DMS53 treated with DMSO at 0.1 percent for 48 hours (cell line): ENCODE measurements around the gene VAV2.
A peak's percentile ranks its signal among the peaks of the same experiment; 100 is the strongest.

Experiments used
- DNase-seq: peaks from one replicate; lab custom pipeline; 2025; ENCODE audit not compliant: unreplicated experiment; lab: John Stamatoyannopoulos, UW

The VAV2 gene

GRCh38 chr9:133737071-133737773 is 254.9 kb downstream of the VAV2 start:
- DNase-seq: peak; percentile 21

- no peak for DNase-seq
These were observed 256.2 kb downstream of the VAV2 start for GRCh38 chr9:133735931-133736330.

GRCh38 chr9:133735415-133735775 is 256.7 kb downstream of the VAV2 start:
- no peak for DNase-seq

DNA sequence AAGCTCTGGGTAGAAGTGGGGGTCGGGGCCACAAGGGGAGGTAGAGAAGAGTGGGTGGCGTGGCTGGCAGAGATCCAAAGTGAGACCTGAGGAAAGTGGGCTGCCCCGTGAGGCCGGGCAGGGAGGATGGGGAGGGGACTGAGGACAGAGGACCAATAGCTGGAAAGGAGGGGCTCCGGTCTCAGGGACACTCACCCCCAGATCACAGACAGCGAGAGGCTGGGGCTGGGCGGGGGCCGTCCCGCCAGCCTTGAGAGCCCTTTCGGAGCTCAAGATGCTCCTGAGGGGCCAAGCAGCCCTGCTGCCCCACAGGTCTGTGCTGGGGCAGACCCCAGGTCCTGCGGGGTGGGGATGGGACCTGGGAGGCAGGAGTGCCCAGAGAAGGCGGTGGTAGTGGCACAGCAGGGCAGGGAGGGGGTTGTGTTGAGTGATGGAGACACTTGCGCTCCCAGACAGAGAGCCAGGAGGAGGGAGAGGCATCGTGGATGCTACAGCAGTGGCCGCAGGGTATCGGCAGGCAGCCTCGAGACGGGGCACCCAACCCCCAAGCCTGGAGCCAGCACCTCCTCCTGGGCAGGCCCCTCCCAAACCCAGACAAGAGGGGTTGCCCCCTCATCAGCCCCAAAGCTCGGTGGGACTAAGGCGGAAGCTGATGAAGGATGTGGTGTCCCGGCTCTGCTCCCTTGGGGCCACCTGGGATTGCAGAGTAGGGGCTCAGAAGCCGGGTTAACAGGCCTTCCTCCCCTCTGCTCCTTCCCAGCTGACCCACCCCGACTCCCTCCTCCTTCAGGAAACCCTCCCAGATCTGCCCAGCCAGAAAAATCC is 257.3 kb downstream of the VAV2 start:
- DNase-seq: no peak

GRCh38 chr9:133733796-133734533 is 258.2 kb downstream of the VAV2 start:
- DNase-seq: no peak

GRCh38 chr9:133733421-133733795 is 258.7 kb downstream of the VAV2 start:
- no peak for DNase-seq

GRCh38 chr9:133732639-133733408 is 259.3 kb downstream of the VAV2 start:
- DNase-seq: no peak

DNA sequence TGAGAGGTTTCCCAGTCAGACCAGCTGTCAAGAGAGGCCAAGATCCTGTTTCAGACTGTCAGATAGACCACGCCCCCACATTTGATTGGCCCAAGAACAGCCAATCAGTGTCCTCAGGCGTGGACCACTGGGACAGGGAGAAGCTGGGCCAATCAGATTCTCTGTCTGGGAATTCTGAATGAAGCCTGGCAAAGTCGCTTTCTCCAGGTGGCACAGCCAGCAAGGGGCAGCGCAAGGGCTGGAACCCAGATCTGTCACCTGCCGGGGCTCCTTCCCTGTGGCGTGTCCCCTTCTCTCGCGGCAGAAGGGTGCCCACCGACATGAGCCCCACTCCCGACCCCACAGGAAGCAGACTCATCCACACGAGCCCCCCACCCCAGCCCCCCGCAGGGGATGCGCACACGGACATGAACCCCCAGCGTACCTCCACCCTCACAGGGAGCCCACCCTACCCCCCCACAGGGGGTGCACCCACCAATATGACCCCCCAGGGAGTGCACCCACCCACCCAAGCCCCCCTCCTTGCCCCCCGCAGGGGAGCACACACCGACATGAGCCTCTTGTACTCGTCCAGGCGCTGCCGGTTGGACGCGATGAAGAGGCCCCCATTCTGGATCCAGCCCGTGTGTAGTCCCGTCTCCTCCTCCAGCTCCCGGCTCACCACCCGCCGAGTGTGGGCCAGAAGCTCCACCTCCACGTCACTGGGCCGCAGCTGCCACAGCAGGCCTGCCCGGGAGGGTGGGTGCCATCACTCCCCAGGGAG is 260.1 kb downstream of the VAV2 start:
- peak; percentile 6 for DNase-seq

DNA sequence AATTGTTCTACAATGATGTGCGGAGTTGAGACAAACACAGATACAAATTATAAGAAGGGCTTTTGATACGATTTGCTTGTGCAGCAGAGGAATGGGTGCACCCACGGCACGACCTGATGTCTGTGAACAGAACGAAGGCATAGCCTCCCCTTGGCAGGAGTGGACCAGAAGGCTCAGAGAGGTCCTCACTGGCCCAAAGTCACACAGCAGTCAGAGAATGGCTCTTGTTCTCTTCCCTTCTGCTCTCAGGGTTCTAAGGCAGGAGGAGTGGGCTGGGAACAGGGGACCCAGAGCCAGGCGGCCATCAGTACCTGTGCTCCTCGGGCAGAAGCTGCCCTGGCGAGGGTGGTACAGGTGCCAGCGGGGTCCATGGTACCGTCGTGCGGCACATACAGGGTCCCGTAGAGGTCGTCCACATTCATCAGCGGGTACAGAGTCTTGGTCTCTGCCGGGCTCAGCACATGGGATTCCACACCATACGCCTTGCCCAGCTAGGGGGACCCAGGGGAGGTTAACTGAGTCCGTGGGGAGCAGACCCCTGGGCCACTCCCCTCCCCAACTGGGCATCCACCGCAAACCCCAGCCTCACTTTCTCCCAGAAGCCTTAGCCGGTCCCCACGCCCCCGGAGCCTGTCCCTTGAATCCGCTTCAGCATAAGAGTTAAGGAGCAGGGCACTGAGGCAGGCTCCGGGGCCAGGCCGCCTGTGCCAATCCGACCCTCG is 261.0 kb downstream of the VAV2 start:
- DNase-seq: no peak

GRCh38 chr9:133729617-133730281 is 262.4 kb downstream of the VAV2 start:
- DNase-seq: no peak

- DNase-seq: no peak
These were observed 263.1 kb downstream of the VAV2 start for GRCh38 chr9:133728856-133729616.

- DNase-seq: no peak
These were observed 264.2 kb downstream of the VAV2 start for GRCh38 chr9:133727876-133728441.

- no peak for DNase-seq
These were observed 264.7 kb downstream of the VAV2 start for GRCh38 chr9:133727277-133727875.

GRCh38 chr9:133726401-133727276 is 265.5 kb downstream of the VAV2 start:
- DNase-seq: peak; percentile 63

- no peak for DNase-seq
These were observed 266.2 kb downstream of the VAV2 start for GRCh38 chr9:133725886-133726285.

DNA sequence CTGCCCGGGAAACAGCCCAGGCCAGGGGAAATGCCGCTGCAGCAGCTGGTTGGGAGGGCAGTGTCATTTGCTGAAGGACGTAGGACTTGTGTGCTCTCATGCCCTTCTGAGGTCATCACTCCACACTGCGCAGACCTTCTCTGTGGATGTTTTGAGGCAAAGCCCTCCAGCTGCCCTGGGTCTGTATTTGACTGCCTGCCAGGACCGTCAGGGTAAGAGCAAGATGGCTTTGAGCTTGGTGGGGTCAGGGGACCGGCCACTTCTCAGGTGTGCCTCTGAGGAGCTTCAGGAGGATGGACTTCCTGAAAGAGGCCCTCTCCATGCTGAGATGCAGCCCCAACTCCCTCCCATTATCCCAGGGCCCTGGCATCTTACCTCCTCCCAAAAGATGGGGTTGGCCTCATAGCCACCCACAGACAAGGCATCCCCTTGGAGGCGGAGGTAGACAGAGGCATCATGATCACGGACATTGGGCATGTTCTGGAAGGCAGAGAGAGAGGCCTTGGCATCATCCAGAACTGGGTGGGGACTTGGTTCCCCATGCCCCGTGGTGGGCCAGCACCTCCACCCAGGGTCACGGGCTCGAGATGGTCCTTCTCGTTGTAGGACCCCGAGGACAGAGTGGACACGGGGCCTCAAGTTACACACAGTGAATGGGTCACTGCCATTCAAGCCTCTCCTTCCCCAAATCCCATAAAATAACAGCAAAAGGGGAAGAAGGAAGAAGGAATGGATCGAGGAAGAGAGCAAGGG is 273.4 kb downstream of the VAV2 start:
- DNase-seq: no peak
